Fibroblast of lung (primary cell): ENCODE results near the gene FBN1.

Experiments used
- EZH2 ChIP-seq: IDR thresholded peaks from 2 replicates; pipeline ENCODE4 v1.5.1; 2012; ENCODE audit warnings: low read length, control low read depth, mild to moderate bottlenecking; ENCODE audit errors: missing control alignments
- TF ChIP-seq, protein P1 (sequence below), 2 donors: IDR thresholded peaks in 1 of 2; conservative IDR thresholded peaks in 1 of 2; 1 replicate in 1 of 2; 2 replicates in 1 of 2; pipeline ENCODE4 v1.5.1; 2011 to 2012; ENCODE audit warnings: low read length in 2 of 2, control low read depth in 1 of 2, inconsistent platforms in 1 of 2, low read depth in 1 of 2, mild to moderate bottlenecking in 1 of 2

DNA sequence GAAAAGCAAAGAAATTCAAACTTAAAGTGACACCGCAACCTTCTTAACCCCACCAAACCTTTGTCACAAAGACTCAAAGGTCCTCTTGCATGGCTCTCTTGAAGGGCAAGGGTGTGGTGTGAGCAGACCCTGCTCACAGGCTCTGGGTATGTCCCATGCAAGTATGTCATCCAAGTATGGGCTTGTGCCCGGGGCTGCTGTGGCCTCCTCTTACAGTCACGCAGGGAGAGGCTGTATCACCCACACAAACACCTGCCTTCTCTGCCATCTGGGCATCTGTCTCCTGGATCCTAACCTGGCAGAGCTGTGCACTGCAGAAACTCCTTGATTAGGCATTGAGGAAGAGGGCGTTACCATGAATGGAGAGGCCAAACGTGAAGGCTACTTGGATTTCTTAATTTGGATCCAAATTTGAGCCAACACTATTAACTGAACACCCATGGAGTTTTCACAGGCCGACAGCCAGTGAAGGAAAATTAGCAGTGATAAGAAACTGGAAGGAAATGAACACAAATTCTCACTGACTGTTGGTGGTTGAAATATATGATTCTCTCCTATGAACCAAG, 167.6 kb downstream of the FBN1 start:
- TF ChIP-seq, protein P1, sequence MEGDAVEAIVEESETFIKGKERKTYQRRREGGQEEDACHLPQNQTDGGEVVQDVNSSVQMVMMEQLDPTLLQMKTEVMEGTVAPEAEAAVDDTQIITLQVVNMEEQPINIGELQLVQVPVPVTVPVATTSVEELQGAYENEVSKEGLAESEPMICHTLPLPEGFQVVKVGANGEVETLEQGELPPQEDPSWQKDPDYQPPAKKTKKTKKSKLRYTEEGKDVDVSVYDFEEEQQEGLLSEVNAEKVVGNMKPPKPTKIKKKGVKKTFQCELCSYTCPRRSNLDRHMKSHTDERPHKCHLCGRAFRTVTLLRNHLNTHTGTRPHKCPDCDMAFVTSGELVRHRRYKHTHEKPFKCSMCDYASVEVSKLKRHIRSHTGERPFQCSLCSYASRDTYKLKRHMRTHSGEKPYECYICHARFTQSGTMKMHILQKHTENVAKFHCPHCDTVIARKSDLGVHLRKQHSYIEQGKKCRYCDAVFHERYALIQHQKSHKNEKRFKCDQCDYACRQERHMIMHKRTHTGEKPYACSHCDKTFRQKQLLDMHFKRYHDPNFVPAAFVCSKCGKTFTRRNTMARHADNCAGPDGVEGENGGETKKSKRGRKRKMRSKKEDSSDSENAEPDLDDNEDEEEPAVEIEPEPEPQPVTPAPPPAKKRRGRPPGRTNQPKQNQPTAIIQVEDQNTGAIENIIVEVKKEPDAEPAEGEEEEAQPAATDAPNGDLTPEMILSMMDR (conservative IDR thresholded peaks at IDR 0.05 in 1 of 2, IDR thresholded peaks at IDR 0.05 in 1 of 2; ENCODE audit: low read depth in 1 of 2, low read length in 2 of 2), result no peak
- TF ChIP-seq EZH2, result no peak
